Measurements from ENCODE around the gene ZBTB4. TPM values are rescaled to one million over a fixed set of nuclear protein-coding genes. Genes with fewer than 3 reads are reported as not detected.

Gene ZBTB4
- total RNA-seq, 1 donor from 2014 or later: 60.3 TPM

GRCh38 chr17:7436556-7437368 is 42.7 kb downstream of the ZBTB4 start:
- intact Hi-C loops (cut with DNase I): loop anchor here (2.0 to 10.0 kb wide), 3 partner anchors 46 to 124 kb away; partner anchors contain the start of genes KCTD11, POLR2A, SENP3 and SLC35G6
- peak; percentile 80 for ATAC-seq (ENCODE audit: poor library complexity)
- DNase-seq: peak; percentile 87

GRCh38 chr17:7435676-7436555 is 43.5 kb downstream of the ZBTB4 start:
- DNase-seq (peak; percentile 71), ATAC-seq (ENCODE audit: poor library complexity) (peak; percentile 1)
- intact Hi-C loops (cut with DNase I): loop anchor here (2.0 to 10.0 kb wide), 3 partner anchors 46 to 125 kb away; partner anchors contain the start of genes KCTD11, POLR2A, SENP3 and SLC35G6

- intact Hi-C loops (cut with DNase I): loop anchor here (10.0 kb wide), 1 partner anchor 77 kb away; the partner anchor contains the start of genes KCTD11 and TMEM95
- no peak for ATAC-seq (ENCODE audit: poor library complexity)
- no peak for DNase-seq
Measured at GRCh38 chr17:7432296-7432695, 47.1 kb downstream of the ZBTB4 start.

GRCh38 chr17:7431231-7431630 is 48.2 kb downstream of the ZBTB4 start:
- DNase-seq: no peak

GRCh38 chr17:7429722-7430121 is 49.7 kb downstream of the ZBTB4 start:
- ATAC-seq (ENCODE audit: poor library complexity) (no peak), DNase-seq (no peak)
- intact Hi-C loops (cut with DNase I): loop anchor here (10.0 kb wide), 1 partner anchor 75 kb away; the partner anchor contains the start of genes KCTD11 and TMEM95

More at GRCh38 chr17:7431231-7431630, 48.2 kb downstream of the ZBTB4 start:
- ATAC-seq (ENCODE audit: poor library complexity): no peak
- intact Hi-C loops (cut with DNase I): loop anchor here (10.0 kb wide), 1 partner anchor 76 kb away; the partner anchor contains the start of genes KCTD11 and TMEM95

GRCh38 chr17:7428557-7428956 is 50.9 kb downstream of the ZBTB4 start, which contains the start of gene SPEM3:
SPEM3 (plus strand) TSS chr17:7428857; CDS start chr17:7428903, 46 bp downstream.
- intact Hi-C loops (cut with DNase I): no loop called here
- ATAC-seq (ENCODE audit: poor library complexity): no peak
- DNase-seq: no peak

- no peak for DNase-seq
- no peak for ATAC-seq (ENCODE audit: poor library complexity)
- intact Hi-C loops (cut with DNase I): no loop called here
Measured at GRCh38 chr17:7427549-7427948, 51.9 kb downstream of the ZBTB4 start.

- DNase-seq: no peak
- no peak for ATAC-seq (ENCODE audit: poor library complexity)
- intact Hi-C loops (cut with DNase I): no loop called here
Measured at GRCh38 chr17:7426896-7427489, 52.4 kb downstream of the ZBTB4 start.

GRCh38 chr17:7426203-7426863 is 53.1 kb downstream of the ZBTB4 start:
- DNase-seq: no peak
- intact Hi-C loops (cut with DNase I): no loop called here
- ATAC-seq (ENCODE audit: poor library complexity): no peak

- DNase-seq: no peak
- intact Hi-C loops (cut with DNase I): no loop called here
- no peak for ATAC-seq (ENCODE audit: poor library complexity)
Measured at GRCh38 chr17:7425756-7426155, 53.7 kb downstream of the ZBTB4 start.

- ATAC-seq (ENCODE audit: poor library complexity) (no peak), DNase-seq (no peak)
- intact Hi-C loops (cut with DNase I): no loop called here
Measured at GRCh38 chr17:7425316-7425715, 54.1 kb downstream of the ZBTB4 start, which contains the start of gene SPEM2. SPEM2 (plus strand) TSS chr17:7425616; CDS start chr17:7425689, 73 bp downstream.

- ATAC-seq (ENCODE audit: poor library complexity) (no peak), DNase-seq (no peak)
- intact Hi-C loops (cut with DNase I): no loop called here
Measured at GRCh38 chr17:7423679-7424078, 55.8 kb downstream of the ZBTB4 start.

GRCh38 chr17:7421186-7421585 is 58.2 kb downstream of the ZBTB4 start:
- ATAC-seq (ENCODE audit: poor library complexity): no peak
- intact Hi-C loops (cut with DNase I): no loop called here
- DNase-seq: no peak

- no peak for DNase-seq
- no peak for ATAC-seq (ENCODE audit: poor library complexity)
- intact Hi-C loops (cut with DNase I): no loop called here
Measured at GRCh38 chr17:7419819-7420610, 59.4 kb downstream of the ZBTB4 start, which contains the start of gene SPEM1. SPEM1 (plus strand) TSS chr17:7420324; CDS start chr17:7420385, 61 bp downstream.

GRCh38 chr17:7418472-7419152 is 60.8 kb downstream of the ZBTB4 start:
- intact Hi-C loops (cut with DNase I): no loop called here
- ATAC-seq (ENCODE audit: poor library complexity): no peak
- no peak for DNase-seq

GRCh38 chr17:7417056-7417655 is 62.3 kb downstream of the ZBTB4 start:
- DNase-seq (no peak), ATAC-seq (ENCODE audit: poor library complexity) (no peak)
- intact Hi-C loops (cut with DNase I): no loop called here
